Raji (cell line): ENCODE results near the gene GRIK4.

Source experiments
- POLR2A ChIP-seq: IDR thresholded peaks from 2 replicates; pipeline ENCODE4 v1.6.1; 2011; ENCODE audit warnings: low read depth, low read length, control low read depth; ENCODE audit not compliant: insufficient read depth

GRIK4 gene

GRCh38 chr11:120816711-120817110 is 305.2 kb downstream of the GRIK4 start:
- no peak for TF ChIP-seq POLR2A

DNA sequence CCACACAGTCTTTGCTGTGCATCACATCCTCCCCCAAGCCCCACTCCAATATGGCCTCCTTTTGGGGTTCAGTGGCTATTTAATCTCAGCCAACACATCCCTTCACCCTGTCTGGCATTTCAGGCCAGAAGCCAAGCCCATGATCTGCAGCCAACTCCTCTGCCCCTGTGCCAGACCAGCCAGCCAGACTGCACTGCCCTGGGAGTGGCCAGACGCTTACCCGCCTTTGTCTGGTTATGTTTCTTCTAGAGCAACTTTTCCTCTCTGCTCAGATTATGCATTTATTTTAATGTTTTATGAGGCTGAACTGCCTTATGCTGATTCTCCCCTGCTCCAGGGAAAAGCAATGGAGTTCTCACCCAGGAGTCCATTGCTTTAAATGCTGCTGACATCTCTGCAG is 305.6 kb downstream of the GRIK4 start:
- no peak for TF ChIP-seq POLR2A

GRCh38 chr11:120818097-120818496 is 306.5 kb downstream of the GRIK4 start:
- no peak for TF ChIP-seq POLR2A

- no peak for TF ChIP-seq POLR2A
These were observed 307.5 kb downstream of the GRIK4 start for GRCh38 chr11:120819003-120819402.

DNA sequence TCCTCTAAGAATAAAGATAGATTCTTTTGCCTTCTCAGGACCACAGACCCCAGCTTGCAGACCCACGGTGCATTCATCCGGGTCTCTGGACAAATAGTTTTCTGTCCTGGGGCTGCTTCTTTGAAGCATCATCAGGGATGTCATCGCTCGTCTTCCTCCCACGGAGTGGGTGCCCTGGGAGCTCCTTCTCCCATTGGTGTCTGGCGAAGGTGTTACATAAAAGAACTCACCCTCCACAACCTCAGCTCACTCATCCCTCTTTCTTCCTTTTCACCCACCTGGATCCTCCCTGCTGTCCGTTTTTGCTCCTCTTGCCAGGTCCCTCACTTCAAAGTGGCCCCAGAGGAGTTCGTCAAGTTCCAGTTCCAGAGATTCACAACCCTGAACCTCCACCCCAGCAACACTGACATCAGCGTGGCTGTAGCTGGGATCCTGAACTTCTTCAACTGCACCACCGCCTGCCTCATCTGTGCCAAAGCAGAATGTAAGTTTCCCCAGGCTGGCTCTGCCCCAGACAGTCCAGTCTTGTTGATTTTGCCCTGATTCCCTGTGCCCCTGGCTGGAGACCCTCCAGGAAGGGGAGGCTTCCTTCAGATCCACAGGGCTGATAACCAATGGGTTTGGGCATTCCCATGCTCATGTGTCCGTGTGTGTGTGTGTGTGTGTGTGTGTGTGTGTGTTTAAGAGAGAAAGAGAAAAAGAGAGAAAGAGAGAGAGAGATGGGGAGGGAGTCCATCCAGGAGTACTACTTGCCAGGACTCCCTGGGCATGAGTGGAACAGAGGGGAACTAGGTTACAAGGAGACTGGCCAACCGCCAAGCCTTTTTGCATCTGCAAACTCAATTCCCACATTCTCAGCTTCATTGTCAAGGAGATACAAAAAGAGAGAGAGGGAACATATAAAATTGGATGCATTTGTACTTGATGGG is 308.2 kb downstream of the GRIK4 start:
- no peak for TF ChIP-seq POLR2A

DNA sequence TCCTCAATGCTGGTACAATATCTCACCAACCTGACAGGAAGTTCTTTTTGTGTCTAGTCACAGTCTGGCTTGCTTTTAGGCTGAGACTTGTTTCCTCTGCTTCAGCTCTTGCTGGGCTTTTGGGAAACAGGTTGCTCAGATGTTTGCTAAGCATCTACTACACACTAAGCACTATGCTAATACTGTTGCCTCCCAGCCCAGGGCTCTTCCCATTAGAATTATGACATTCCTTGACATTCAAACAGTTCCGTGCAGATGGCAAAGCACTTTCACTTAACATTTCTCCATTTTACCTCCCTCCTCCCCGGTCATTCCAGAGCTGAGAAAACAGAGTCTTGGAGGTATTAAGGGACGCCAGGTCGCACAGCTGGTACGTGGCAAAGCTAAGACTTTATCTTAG is 311.6 kb downstream of the GRIK4 start:
- TF ChIP-seq POLR2A, result no peak

GRCh38 chr11:120824242-120824641 is 312.7 kb downstream of the GRIK4 start:
- no peak for TF ChIP-seq POLR2A

DNA sequence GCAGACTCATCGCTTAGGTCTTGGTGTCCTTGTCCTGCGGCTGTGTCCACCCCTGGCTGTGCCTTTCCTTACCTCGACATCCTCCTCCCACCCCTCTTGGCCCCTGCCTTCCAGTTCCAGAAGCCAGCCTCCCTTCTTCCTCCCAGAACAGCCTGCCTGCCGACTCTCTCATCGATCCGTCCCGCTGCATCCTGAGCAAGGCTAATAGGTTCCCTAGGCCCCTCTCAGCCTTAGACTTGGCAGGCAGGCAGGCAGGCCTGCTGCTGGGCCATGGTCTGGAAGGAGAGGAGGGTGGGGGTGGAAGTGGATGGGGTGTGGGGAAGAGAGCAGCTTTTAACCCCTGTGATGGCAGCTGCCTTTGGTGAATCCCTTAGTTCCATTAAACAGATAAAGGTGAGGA is 315.6 kb downstream of the GRIK4 start:
- no peak for TF ChIP-seq POLR2A

- no peak for TF ChIP-seq POLR2A
These were observed 316.3 kb downstream of the GRIK4 start for GRCh38 chr11:120827820-120828219.

DNA sequence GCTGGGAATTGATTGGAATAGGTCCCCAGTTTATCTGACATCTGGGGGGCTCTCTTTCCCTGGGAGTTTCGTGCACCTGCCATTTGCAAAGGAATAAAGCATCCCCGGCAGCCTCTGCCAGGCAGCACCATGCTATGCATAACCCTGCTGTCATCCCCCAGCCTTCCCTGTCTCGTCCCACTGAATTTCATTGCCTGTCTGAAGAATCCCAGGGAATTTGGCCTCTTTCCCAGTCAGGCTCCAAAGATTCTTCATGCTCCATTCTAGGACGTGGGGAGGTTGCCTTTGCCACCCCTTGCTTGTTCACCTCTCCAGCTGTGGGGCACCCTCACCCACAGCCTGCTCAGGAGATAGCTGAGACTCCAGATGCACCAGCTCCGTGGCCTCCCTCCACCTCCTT is 317.3 kb downstream of the GRIK4 start:
- TF ChIP-seq POLR2A, result no peak

GRCh38 chr11:120830085-120830620 is 318.6 kb downstream of the GRIK4 start:
- TF ChIP-seq POLR2A, result no peak

- no peak for TF ChIP-seq POLR2A
These were observed 321.1 kb downstream of the GRIK4 start for GRCh38 chr11:120832481-120833238.

- no peak for TF ChIP-seq POLR2A
These were observed 323.2 kb downstream of the GRIK4 start for GRCh38 chr11:120834686-120835210.

GRCh38 chr11:120835601-120836228 is 324.2 kb downstream of the GRIK4 start:
- TF ChIP-seq POLR2A, result no peak

DNA sequence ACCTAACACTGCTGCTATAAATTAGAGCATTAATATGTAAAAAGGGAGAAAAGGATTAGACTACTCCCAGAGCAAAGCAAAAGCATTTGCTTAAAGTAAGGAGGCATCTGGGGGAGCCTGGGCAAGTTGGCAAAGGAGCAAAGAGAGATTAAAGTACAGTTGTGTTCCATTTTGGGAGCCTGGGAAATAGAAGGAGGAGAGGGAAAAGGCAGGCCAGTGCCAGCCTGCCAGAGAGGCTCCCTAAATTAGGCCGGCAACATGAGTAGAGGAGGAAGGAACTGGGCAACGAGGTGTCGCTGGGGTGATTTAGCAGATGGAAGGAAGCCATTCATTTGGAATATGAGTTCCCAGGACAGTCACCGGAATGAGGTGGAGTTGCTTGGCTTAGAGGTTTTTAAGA is 326.1 kb downstream of the GRIK4 start:
- TF ChIP-seq POLR2A, result no peak
